HepG2 (cell line): Measurements from ENCODE around the gene GUCY1A2. TPM values are rescaled to one million over a fixed set of nuclear protein-coding genes. Genes with fewer than 3 reads are reported as not detected.

Experiments
- ATAC-seq: fragments of 200-7000 bp; cut with Tn5 transposase; 3 replicates; pipeline ENCODE4 v1.9.1; 2020; ENCODE audit warnings: mild to moderate bottlenecking, moderate library complexity
- BruUV-seq: library from RNA; stranded (reverse); fragments of 400-500 nt; replicated peaks from 2 replicates; lab custom pipeline; 2021; lab: Mats Ljungman, UMichigan
- CTCF ChIA-PET: fragments of 300-600 bp; formaldehyde crosslinking; extraction: SDS; loops from one replicate; lab custom pipeline; 2021; ENCODE audit warnings: low total read pairs, inconsistent platforms, low intra/inter-chr PET ratio; lab: Yijun Ruan, JAX
- POLR2A ChIA-PET: fragments of 350-600 bp; sonication (Branson Sonifier 250); formaldehyde crosslinking; loops from one replicate; lab custom pipeline; 2020; ENCODE audit warnings: antibody characterized with exemption, inconsistent platforms; lab: Yijun Ruan, JAX
- DNase-seq: peaks from one replicate; pipeline ENCODE4 v3.0.0-alpha.2; 2015; ENCODE audit warnings: low spot score
- FAIRE-seq: peaks from 3 replicates; lab custom pipeline; 2011; peaks lifted over from hg19 to GRCh38; lab: Jason Lieb, UNC
- H2AFZ ChIP-seq: one replicate; pipeline ENCODE4 v1.6.1; 2011; ENCODE audit warnings: low read length, inconsistent platforms
- H3K27ac ChIP-seq: fragments of 300-600 bp; 3 replicates; pipeline ENCODE4 v1.8.0; 2011; ENCODE audit warnings: mixed run types, mild to moderate bottlenecking, mixed read lengths, low read length, inconsistent platforms; ENCODE audit not compliant: insufficient read depth; ENCODE audit errors: extremely low read length
- H3K27me3 ChIP-seq, 2 experiments: fragments of 200-600 bp in 1 of 2; 2 replicates in 1 of 2; 3 replicates in 1 of 2; pipeline versions ENCODE4 v1.6.0 to v1.8.0; 2011; ENCODE audit warnings: low read length in 2 of 2, mild to moderate bottlenecking in 2 of 2, moderate library complexity in 2 of 2, inconsistent platforms in 1 of 2; ENCODE audit not compliant: insufficient read depth in 2 of 2, control insufficient read depth in 1 of 2
- H3K36me3 ChIP-seq, 2 experiments: fragments of 200-600 bp in 1 of 2; replicated peaks in 1 of 2; 2 replicates in 1 of 2; 3 replicates in 1 of 2; pipeline versions ENCODE4 v1.5.1 to v1.8.0; 2011; ENCODE audit warnings: low read length in 2 of 2, inconsistent platforms in 1 of 2; ENCODE audit not compliant: insufficient read depth in 2 of 2, control insufficient read depth in 1 of 2
- H3K4me1 ChIP-seq: 2 replicates; pipeline ENCODE4 v1.5.1; 2012; ENCODE audit warnings: low read length, inconsistent platforms; ENCODE audit not compliant: insufficient read depth
- H3K4me2 ChIP-seq: 2 replicates; pipeline ENCODE4 v1.6.0; 2011; ENCODE audit warnings: low read depth, low read length, inconsistent platforms
- H3K4me3 ChIP-seq, 3 experiments: fragments of 200-600 bp in 1 of 3; sonication (generic), shearing (Covaris generic) in 1 of 3; replicated peaks in 1 of 3; 2 replicates each; pipeline ENCODE4 v1.5.1; 2011 to 2016; ENCODE audit warnings: low read length in 3 of 3, inconsistent platforms in 2 of 3, low read depth in 2 of 3, mild to moderate bottlenecking in 2 of 3, control low read depth in 1 of 3, mixed read lengths in 1 of 3; ENCODE audit not compliant: insufficient read depth in 1 of 3
- H3K79me2 ChIP-seq: one replicate; pipeline ENCODE4 v1.6.1; 2011; ENCODE audit warnings: low read length, inconsistent platforms; ENCODE audit not compliant: insufficient read depth
- H3K9ac ChIP-seq: 2 replicates; pipeline ENCODE4 v1.6.0; 2011; ENCODE audit warnings: mild to moderate bottlenecking, low read depth, low read length, inconsistent platforms; ENCODE audit not compliant: insufficient read depth
- H3K9me3 ChIP-seq: 2 replicates; pipeline ENCODE4 v1.5.1; 2012; ENCODE audit warnings: mild to moderate bottlenecking, low read length
- H4K20me1 ChIP-seq: 2 replicates; pipeline ENCODE4 v1.6.0; 2011; ENCODE audit warnings: inconsistent platforms, mild to moderate bottlenecking, low read length, moderate library complexity; ENCODE audit not compliant: insufficient read depth
- AGO1 ChIP-seq: fragments of 200-400 bp; formaldehyde crosslinking; IDR thresholded peaks from 2 replicates; pipeline ENCODE4 v1.6.1; 2017; ENCODE audit warnings: mild to moderate bottlenecking, low read depth, low read length, moderate library complexity; ENCODE audit not compliant: poor library complexity, severe bottlenecking
- HNRNPK ChIP-seq: fragments of 200-400 bp; formaldehyde crosslinking; IDR thresholded peaks from 2 replicates; pipeline ENCODE4 v1.6.1; 2018; ENCODE audit warnings: low read length, low read depth, moderate library complexity, mild to moderate bottlenecking; ENCODE audit not compliant: poor library complexity, severe bottlenecking
- PCBP1 ChIP-seq: fragments of 200-400 bp; formaldehyde crosslinking; IDR thresholded peaks from 2 replicates; pipeline ENCODE4 v1.6.1; 2017; ENCODE audit warnings: mild to moderate bottlenecking, low read depth, low read length, borderline replicate concordance
- RCOR2 ChIP-seq: IDR thresholded peaks from 2 replicates; pipeline ENCODE4 v1.6.1; 2016; ENCODE audit warnings: missing biosample characterization, missing genetic modification reagents
- RXRA ChIP-seq: sonication (generic); formaldehyde crosslinking; IDR thresholded peaks from 2 replicates; pipeline ENCODE4 v1.5.1; 2020; ENCODE audit warnings: missing genetic modification reagents
- SP1 ChIP-seq, 2 experiments: fragments of 450-650 bp in 1 of 2; sonication (generic) in 1 of 2; formaldehyde crosslinking in 1 of 2; IDR thresholded peaks; 2 replicates each; pipeline versions ENCODE4 v1.4.0 to v1.6.1; 2016 to 2020; ENCODE audit warnings: missing genetic modification reagents in 1 of 2
- ZNF503 ChIP-seq: sonication (generic); formaldehyde crosslinking; IDR thresholded peaks from 2 replicates; pipeline ENCODE4 v1.4.0; 2020; ENCODE audit warnings: missing genetic modification reagents
- ZNF790 ChIP-seq: sonication (generic); formaldehyde crosslinking; IDR thresholded peaks from 2 replicates; pipeline ENCODE4 v1.8.0; 2022; ENCODE audit warnings: missing genetic modification reagents, mild to moderate bottlenecking, borderline replicate concordance
- ZSCAN12 ChIP-seq: sonication (generic); formaldehyde crosslinking; IDR thresholded peaks from 2 replicates; pipeline ENCODE4 v1.9.0; 2021; ENCODE audit warnings: mild to moderate bottlenecking, missing genetic modification reagents
- WGBS: methylation state at CpG from one replicate; pipeline ENCODE4 v1.1.6; 2017; ENCODE audit warnings: low lambda C conversion rate; 5-methylcytosine and 5-hydroxymethylcytosine counted together
- in situ Hi-C: cut with HindIII; loops from 2 replicates; pipeline ENCODE4 v1.10.0; 2017; ENCODE audit warnings: low pct_unique_long_range_greater_than_20kb; ENCODE audit not compliant: extremely low pct_ligation_motif_present
- intact Hi-C: fragments of 100-400 bp; cut with micrococcal nuclease; formaldehyde crosslinking; loops from one replicate; pipeline ENCODE4 v1.10.0; 2022; ENCODE audit not compliant: unreplicated experiment
- polyA plus RNA-seq, 8 experiments: library from polyadenylated mRNA; depleted of rRNA in 3 of 8; stranded (reverse) in 7 of 8; unstranded in 1 of 8; fragments of >200 nt; fragmentation: Illumina TruSeq in 4 of 8; extraction: Trizol in 4 of 8; gene quantifications; 2 replicates each; pipeline versions ENCODE4 v1.2.1 to v1.2.3, GENCODE V29; 2011 to 2016; ENCODE audit warnings: low read depth in 4 of 8, missing spikeins in 1 of 8, mixed read lengths in 1 of 8; ENCODE audit not compliant: insufficient read depth in 1 of 8
- total RNA-seq, 5 experiments: library from RNA; depleted of rRNA; stranded (reverse); fragments of >200 nt; fragmentation: Illumina TruSeq; extraction: Trizol; gene quantifications; 2 replicates each; pipeline ENCODE4 v1.2.3, GENCODE V29; 2016; ENCODE audit warnings: low read depth in 1 of 5
- TF ChIP-seq, protein P1 (sequence below): sonication (generic); formaldehyde crosslinking; IDR thresholded peaks from 2 replicates; pipeline ENCODE4 v1.8.1; 2023; ENCODE audit warnings: mild to moderate bottlenecking, moderate library complexity, missing genetic modification reagents
- TF ChIP-seq, protein P2 (sequence below): sonication (generic); formaldehyde crosslinking; IDR thresholded peaks from 2 replicates; pipeline ENCODE4 v1.4.0; 2020; ENCODE audit warnings: missing genetic modification reagents, borderline replicate concordance

Gene GUCY1A2
- total and polyA plus RNA-seq, 2 of the 13 experiments (the other 11 are each of a cell fraction or from before 2014, with no cell fraction given), result 0.01 to 0.07 TPM

GRCh38 chr11:106787454-106787853 is 230.8 kb downstream of the GUCY1A2 start:
- WGBS, result 96% methylated on average over 1 of the region's 1 CpG
- Histone ChIP-seq H3K79me2 (no peaks in the 10 kb centered on the region), H3K27ac (no peak overlapping the region), H3K4me1 (no peaks in the 10 kb centered on the region), H3K36me3 (no peaks in the 10 kb centered on the region), H3K4me3 (no peak overlapping the region), H3K9ac (no peak overlapping the region), H3K4me2 (no peak overlapping the region), H3K9me3 (peaks cover 25% of the 10 kb centered on the region), H4K20me1 (no peaks in the 10 kb centered on the region), H2AFZ (no peak overlapping the region), H3K27me3 (no peaks in the 10 kb centered on the region)
- ATAC-seq (no peak), FAIRE-seq (no peak), DNase-seq (no peak)
- intact Hi-C loops, result no loop called here
- in situ Hi-C loops, result no loop called here
- BruUV-seq, result no TSS peak
- POLR2A ChIA-PET, result no interaction called here
- CTCF ChIA-PET, result no interaction called here
- TF ChIP-seq RCOR2 (CRISPR knock-in tag) (no peak), ZNF503 (no peak), ZNF790 (CRISPR knock-in tag) (no peak), PCBP1 (0 out of 2 replicates have a peak, but pooled peaks have one; percentile 34), RXRA (no peak), ZSCAN12 (CRISPR knock-in tag) (no peak), AGO1 (no peak), SP1 (IDR thresholded peaks at IDR 0.05) (no peak), SP1 (CRISPR knock-in tag; IDR thresholded peaks at IDR 0.05) (no peak), HNRNPK (peak; percentile 96)
- TF ChIP-seq, protein P1, sequence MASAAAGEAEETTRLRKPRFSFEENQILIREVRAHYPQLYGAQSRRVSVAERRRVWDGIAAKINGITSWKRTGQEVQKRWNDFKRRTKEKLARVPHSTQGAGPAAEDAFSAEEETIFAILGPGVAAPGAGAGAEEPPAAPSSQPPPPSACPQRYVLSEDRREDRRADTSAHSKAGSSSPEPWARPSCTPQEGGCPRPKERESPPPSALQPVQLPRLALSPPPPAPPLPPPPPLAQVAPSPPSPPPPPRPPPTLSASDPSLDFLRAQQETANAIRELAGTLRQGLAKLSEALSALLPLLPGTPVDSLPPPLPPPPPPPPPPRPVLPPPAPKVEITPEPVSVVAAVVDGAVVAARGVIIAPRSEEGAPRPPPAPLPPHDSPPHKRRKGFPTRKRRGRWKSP (CRISPR knock-in tag), result no peak
- TF ChIP-seq, protein P2, sequence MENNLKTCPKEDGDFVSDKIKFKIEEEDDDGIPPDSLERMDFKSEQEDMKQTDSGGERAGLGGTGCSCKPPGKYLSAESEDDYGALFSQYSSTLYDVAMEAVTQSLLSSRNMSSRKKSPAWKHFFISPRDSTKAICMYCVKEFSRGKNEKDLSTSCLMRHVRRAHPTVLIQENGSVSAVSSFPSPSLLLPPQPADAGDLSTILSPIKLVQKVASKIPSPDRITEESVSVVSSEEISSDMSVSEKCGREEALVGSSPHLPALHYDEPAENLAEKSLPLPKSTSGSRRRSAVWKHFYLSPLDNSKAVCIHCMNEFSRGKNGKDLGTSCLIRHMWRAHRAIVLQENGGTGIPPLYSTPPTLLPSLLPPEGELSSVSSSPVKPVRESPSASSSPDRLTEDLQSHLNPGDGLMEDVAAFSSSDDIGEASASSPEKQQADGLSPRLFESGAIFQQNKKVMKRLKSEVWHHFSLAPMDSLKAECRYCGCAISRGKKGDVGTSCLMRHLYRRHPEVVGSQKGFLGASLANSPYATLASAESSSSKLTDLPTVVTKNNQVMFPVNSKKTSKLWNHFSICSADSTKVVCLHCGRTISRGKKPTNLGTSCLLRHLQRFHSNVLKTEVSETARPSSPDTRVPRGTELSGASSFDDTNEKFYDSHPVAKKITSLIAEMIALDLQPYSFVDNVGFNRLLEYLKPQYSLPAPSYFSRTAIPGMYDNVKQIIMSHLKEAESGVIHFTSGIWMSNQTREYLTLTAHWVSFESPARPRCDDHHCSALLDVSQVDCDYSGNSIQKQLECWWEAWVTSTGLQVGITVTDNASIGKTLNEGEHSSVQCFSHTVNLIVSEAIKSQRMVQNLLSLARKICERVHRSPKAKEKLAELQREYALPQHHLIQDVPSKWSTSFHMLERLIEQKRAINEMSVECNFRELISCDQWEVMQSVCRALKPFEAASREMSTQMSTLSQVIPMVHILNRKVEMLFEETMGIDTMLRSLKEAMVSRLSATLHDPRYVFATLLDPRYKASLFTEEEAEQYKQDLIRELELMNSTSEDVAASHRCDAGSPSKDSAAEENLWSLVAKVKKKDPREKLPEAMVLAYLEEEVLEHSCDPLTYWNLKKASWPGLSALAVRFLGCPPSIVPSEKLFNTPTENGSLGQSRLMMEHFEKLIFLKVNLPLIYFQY, result no peak
